ENCODE measurements around the gene XYLT1. TPM values are rescaled to one million over a fixed set of nuclear protein-coding genes. Genes with fewer than 3 reads are reported as not detected.
"Not testable (repeated sequence)": the region's sequence is repeated elsewhere in the genome, so short reads cannot be mapped to it uniquely, and the experiment has no call there.

Gene XYLT1
- total RNA-seq, 1 donor from 2014 or later, result 0.20 TPM

DNA sequence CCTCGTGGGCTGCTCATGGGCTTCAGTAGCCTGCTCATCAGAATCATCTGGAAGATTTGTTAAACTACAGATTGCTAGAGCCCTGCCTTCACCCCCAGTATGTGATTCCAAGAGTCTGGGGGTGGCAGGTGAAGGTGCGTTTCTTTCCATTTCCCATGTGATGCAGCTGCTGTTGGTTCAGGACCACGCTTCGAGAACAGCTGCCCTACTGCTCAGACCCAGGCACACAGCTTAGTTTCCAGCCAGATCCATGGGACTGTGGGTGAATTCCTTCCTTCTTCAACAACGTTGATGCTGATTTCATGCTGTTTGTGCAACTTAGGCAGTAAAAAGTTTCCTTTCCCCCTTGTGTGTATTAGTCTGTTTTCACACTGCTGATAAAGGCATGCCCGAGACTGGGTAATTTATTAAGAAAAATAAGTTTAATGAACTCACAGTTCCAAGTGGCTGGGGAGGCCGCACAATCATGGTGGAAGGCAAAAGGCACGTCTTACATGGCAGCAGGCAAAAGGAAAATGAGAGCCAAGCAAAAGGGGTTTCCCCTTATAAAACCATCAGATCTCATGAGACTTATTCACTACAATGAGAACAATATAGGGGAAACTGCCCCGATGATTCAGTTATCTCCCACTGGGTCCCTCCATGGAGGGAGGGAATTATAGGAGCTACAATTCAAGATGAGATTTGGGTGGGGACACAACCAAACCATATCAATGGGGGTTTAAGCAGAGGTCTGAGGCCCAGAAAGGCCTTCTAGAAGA lies 159.2 kb downstream of the XYLT1 start:
- no peak for DNase-seq (ENCODE audit: low read depth in 2 of 2)

DNA sequence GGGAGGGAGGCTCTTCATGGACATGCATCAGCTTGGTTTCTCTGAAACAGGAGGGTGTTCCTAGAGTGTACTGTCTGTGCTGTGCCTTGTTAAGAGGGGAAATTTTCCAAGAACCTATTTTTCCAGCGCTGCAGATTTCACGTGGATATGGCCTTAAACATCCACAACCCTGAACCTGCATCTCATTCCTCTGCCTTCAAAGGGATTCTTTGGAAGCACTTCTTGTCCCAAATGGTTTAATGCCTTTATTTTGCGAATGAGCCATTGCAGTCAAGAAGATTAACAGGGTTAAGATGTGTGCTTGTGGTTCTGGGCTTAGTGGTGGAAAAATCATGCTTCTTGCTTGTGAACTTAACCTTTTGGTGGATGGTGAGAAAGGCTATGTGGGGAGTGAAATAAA lies 161.2 kb downstream of the XYLT1 start:
- no peak for DNase-seq (ENCODE audit: low read depth in 2 of 2)

DNA sequence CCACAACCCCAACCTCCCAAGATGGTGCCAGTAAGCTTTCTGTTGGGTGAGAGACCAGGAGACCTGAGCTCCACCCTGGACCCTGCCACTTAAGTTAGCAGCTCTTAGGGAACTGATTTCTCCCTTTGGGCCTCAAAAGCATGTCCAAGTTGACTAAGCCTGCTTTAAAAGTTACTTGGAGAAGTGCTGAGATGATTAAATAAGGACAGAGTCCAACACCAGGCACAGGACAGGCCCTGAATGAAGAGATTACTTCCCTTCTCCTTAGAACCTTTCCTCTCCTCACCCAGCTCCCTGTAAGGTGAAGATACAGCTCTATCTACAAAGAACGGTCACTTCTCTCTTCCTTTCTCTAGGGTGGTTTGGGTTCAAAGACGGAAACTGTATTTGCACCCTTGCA lies 162.6 kb downstream of the XYLT1 start:
- DNase-seq (ENCODE audit: low read depth in 2 of 2), result no peak

DNA sequence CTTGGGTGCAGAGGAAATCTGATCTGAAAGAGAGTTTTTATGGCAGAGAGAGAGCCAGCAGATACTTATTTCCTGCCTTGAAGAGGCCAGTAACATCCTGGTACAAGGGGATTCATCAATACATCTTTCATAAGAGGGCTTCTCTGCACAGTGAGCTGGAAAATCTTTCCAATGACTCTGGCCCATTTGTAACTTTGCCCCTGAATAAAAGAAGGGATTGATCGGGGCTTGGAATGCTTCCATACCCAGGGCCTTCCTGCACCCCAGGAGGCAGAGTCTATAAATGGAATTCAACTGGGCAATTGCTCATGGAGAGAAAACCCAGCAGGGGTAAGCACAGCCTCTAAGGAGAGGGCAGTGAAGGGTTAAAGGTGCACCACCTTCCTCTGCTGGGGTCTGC lies 163.3 kb downstream of the XYLT1 start:
- DNase-seq (ENCODE audit: low read depth in 2 of 2), result no peak

GRCh38 chr16:17306745-17307144 lies 164.0 kb downstream of the XYLT1 start:
- no peak for DNase-seq (ENCODE audit: low read depth in 2 of 2)

DNA sequence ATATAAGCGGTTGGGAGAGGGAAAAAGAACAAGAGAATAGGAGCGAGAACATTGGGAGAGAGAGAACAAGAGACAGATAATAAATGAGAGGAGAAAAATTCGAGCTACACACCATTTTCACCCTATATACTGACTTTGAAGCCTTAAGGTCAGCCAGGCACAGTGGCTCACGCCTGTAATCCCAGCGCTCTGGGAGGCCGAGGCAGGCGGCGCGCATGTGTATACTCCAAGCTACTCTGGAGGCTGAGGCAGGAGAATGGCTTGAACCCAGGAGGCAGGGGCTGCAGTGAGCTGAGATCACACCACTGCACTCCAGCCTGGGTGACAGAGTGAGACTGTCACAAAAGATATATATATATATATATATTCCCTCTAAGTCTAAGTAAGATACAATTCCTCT lies 164.5 kb downstream of the XYLT1 start:
- DNase-seq (ENCODE audit: low read depth in 2 of 2), result not testable (repeated sequence)

GRCh38 chr16:17305694-17306093 lies 165.1 kb downstream of the XYLT1 start:
- DNase-seq (ENCODE audit: low read depth in 2 of 2), result no peak

DNA sequence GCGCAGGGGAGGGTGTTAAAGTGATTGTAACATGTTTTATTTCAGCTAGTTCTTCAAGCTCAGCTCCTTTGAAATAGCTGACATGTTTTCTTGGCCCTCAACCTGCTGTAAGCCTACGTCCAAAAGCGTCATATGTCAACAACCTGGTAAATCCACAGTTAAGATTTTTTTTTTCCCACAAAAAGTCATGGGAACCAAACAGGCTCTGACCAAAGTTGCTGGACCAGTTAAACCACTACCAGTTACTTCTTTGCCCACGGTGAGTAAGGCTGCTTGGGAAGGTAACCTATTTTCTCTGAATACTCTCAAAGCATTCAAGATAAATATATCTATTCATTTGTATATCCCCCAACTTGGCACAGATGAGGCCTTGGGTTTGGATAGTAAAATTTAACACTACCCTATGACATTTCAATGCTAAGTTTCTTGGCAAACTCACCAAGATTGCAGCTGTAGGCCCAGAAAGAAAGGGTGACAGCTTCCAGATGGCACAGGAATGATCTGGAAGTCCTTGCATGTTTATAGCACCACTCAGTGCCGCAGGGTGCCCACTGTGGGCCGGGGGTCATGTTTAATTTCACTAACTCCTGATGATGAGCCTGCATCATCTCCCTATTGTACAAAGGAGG lies 166.2 kb downstream of the XYLT1 start:
- DNase-seq (ENCODE audit: low read depth in 2 of 2), result no peak

- DNase-seq (ENCODE audit: low read depth in 2 of 2), result no peak
Measured at GRCh38 chr16:17304106-17304490, 166.7 kb downstream of the XYLT1 start.

DNA sequence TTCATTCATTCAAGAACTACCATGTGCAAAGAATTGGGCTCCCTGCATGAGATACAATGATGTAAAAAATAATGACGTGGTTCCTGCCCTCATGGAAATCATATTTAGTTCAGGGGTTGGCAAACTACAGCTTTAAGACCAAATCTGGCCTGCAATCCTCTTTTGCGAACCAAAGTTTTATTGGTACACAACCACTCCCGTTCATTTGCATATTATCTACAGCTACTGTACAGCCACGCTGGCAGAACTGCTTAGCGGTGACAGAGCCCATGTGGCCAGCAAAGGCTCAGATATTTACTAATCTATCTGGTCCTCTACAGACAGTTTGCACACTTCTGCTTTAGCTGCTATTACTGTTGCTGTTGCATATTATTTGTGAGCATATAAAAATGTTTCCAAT lies 167.7 kb downstream of the XYLT1 start:
- no peak for DNase-seq (ENCODE audit: low read depth in 2 of 2)

GRCh38 chr16:17302620-17303019 lies 168.1 kb downstream of the XYLT1 start:
- no peak for DNase-seq (ENCODE audit: low read depth in 2 of 2)

DNA sequence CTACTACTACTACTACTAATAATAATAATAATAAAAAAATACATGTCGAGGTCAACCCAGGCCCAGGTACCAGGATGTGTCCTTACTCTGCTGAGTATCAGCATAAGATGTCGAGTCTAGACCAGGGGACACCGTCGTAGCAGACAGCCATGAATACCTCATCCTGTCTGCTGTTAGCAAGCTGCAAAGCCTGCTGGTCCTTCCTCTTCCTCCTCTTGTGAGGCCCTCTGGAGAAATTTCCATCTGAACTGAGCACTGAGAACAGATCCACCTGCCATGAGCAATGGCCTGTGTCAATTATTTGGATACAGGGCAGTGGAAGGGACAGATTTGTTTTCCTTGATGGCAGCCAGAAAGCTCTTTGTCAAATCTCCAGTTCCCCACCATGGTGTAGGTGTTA lies 168.5 kb downstream of the XYLT1 start:
- DNase-seq (ENCODE audit: low read depth in 2 of 2), result no peak

GRCh38 chr16:17301593-17302135 lies 169.1 kb downstream of the XYLT1 start:
- no peak for DNase-seq (ENCODE audit: low read depth in 2 of 2)

DNA sequence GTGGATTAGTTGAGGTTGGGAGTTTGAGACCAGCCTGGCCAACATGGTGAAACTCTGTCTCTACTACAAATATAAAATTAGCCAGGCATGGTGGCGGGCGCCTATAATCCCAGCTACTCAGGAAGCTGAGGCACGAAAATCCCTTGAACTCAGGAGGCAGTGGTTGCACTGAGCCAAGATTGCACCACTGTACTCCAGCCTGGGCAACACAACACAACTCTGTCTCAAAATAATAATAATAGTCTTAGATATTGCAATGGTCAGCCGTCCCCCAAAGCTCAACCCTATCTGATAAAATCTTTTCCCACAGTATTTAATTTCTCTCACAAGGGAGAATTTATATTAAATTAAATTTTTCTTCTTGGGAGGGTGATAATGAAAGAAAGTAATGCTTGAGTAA lies 169.6 kb downstream of the XYLT1 start:
- no peak for DNase-seq (ENCODE audit: low read depth in 2 of 2)

- DNase-seq (ENCODE audit: low read depth in 2 of 2), result no peak
Measured at GRCh38 chr16:17299790-17300189, 171.0 kb downstream of the XYLT1 start.

GRCh38 chr16:17298238-17298637 lies 172.5 kb downstream of the XYLT1 start:
- no peak for DNase-seq (ENCODE audit: low read depth in 2 of 2)

DNA sequence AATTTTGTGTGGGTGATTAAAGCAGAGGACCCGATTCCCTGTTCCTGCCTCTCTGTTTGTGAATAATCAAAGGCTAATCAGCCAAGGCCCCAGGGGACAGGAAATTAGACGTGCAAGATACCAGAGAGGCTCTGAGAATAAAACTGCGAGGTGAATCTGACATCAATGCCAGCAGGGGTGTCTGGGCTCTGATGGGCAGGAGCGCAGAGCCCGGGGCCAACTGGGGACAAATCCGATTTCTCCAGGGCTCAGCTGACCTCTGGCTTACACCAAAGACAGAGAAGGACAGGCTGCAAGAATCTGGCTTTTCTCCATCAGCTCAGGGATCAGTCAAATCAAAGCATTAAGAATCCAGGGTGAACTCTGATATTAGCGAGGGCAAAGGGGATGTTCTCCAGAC lies 174.3 kb downstream of the XYLT1 start:
- no peak for DNase-seq (ENCODE audit: low read depth in 2 of 2)

DNA sequence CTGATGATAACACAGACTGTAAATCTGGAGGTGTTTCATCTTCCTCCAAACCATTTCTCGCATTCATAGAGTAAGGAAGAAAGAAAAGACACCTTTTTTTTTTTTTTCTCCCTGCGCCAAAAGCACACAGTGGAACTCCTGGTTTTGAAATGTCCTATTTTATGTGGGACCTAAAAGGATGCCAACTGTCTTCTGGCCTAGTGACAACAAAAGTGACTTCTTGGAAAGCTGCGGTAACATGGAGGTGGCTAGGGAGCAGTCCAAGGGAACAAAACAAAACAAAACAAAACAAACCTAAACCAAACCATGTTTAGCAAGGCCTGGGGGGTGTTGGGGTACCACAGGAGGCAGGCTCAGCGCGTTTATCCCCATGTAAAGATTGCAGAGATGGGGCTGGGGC lies 174.8 kb downstream of the XYLT1 start:
- no peak for DNase-seq (ENCODE audit: low read depth in 2 of 2)

GRCh38 chr16:17294856-17295255 lies 175.9 kb downstream of the XYLT1 start:
- DNase-seq (ENCODE audit: low read depth in 2 of 2), result no peak

DNA sequence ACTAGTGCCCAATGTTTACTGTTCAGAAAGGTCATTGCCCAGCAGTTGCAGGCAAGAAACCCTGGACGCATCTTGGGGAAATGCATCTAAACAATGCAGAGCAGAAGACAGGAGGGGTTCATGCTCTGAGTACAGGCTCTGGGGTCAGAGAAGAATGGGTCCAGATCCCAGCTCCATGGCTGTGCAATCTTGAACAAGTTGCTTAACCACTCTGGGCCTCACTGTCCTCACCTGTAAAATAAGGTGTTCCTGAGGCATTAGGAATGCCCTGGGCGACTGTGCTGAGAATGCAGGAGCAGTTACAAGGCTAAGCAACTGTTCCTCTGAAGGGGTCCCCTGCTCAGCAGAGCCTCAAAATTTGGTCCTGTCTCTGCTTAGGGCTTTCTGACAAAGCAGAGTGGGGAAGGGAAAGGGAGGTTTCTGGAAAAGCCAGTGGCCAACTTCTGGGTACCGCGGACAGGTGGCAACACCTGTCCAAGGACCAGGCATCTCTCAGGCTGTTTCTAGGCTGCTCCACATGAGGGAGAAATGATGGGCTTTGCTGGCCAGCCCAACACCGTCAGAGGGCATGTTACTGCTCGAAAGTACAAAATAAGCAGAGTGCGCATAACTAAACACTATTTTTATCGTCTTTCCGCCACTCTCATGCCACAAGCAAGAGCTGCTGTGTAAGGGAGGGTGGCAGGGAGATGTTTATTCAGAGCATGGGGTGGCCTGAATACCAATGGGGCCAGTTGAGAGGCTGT lies 176.8 kb downstream of the XYLT1 start:
- no peak for DNase-seq (ENCODE audit: low read depth in 2 of 2)

DNA sequence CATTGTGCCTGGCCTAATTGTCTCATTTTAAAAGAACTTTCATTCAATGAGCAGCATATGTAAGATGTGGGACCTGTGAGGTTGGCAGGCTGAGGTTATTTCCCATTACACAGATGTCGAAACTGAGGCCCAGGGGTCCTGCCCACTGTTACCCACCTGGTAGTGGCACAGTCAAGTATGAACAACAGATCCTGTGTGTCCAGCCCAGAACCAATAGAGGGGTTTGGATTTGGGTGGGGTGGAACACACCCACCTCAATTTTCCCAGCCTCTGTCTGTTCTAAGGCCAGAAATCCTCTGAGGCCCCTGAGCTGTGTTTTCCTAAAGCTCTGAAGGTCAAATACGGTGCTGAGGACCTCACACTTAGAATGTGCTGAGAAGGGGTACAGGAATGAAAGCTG lies 179.5 kb downstream of the XYLT1 start:
- no peak for DNase-seq (ENCODE audit: low read depth in 2 of 2)

All from lung microvascular endothelial cell (primary cell).